Liver (tissue), 9 donors: ENCODE results near the gene SELL. TPM values are rescaled to one million over a fixed set of nuclear protein-coding genes. Genes with fewer than 3 reads are reported as not detected.
A peak's percentile ranks its signal among the peaks of the same experiment; 100 is the strongest.

Experiments used
- DNase-seq: peaks from one replicate; pipeline ENCODE4 v3.0.0-alpha.2; 2017; ENCODE audit warnings: low spot score
- H3K27ac ChIP-seq, 2 donors: one replicate each; pipeline ENCODE4 v1.7.0; 2013; ENCODE audit warnings: inconsistent platforms in 2 of 2, low read length in 2 of 2, control low read depth in 1 of 2, low read depth in 1 of 2, mild to moderate bottlenecking in 1 of 2
- H3K27me3 ChIP-seq, 4 donors: one replicate each; pipeline versions ENCODE4 v1.6.1 to v1.7.0; 2013; ENCODE audit warnings: low read length in 3 of 4, inconsistent platforms in 1 of 4, mild to moderate bottlenecking in 1 of 4, moderate library complexity in 1 of 4; ENCODE audit not compliant: control insufficient read depth in 4 of 4, insufficient read depth in 4 of 4
- H3K36me3 ChIP-seq, 4 donors: one replicate each; pipeline versions ENCODE4 v1.6.1 to v1.7.0; 2013; ENCODE audit warnings: low read length in 3 of 4, mild to moderate bottlenecking in 3 of 4, low read depth in 1 of 4, moderate library complexity in 1 of 4; ENCODE audit not compliant: control insufficient read depth in 4 of 4, insufficient read depth in 3 of 4
- H3K4me1 ChIP-seq, 4 donors: one replicate each; pipeline versions ENCODE4 v1.6.1 to v1.7.0; 2013; ENCODE audit warnings: low read length in 3 of 4, mild to moderate bottlenecking in 3 of 4, moderate library complexity in 1 of 4; ENCODE audit not compliant: control insufficient read depth in 4 of 4, insufficient read depth in 4 of 4
- H3K4me3 ChIP-seq, 3 donors: one replicate each; pipeline versions ENCODE4 v1.6.1 to v1.7.0; 2013; ENCODE audit warnings: low read length in 3 of 3, control low read depth in 1 of 3, low read depth in 1 of 3, mild to moderate bottlenecking in 1 of 3
- H3K9ac ChIP-seq, 2 donors: one replicate each; pipeline ENCODE4 v1.7.0; 2013; ENCODE audit warnings: low read length in 2 of 2, mild to moderate bottlenecking in 2 of 2, moderate library complexity in 2 of 2, control low read depth in 1 of 2, low read depth in 1 of 2
- H3K9me3 ChIP-seq, 4 donors: one replicate each; pipeline versions ENCODE4 v1.6.1 to v1.7.0; 2013; ENCODE audit warnings: low read length in 3 of 4; ENCODE audit not compliant: control insufficient read depth in 4 of 4
- ATF3 ChIP-seq: IDR thresholded peaks from 2 replicates; pipeline ENCODE4 v1.6.1; 2016; ENCODE audit warnings: antibody characterized with exemption
- CTCF ChIP-seq: fragments of 150-350 bp; IDR thresholded peaks from 2 replicates; pipeline ENCODE4 v1.5.1; 2017; ENCODE audit warnings: improper control_type of control experiment, low read depth, low read length; ENCODE audit not compliant: missing input control
- FOXA1 ChIP-seq: IDR thresholded peaks from 2 replicates; pipeline ENCODE4 v1.6.1; 2016; ENCODE audit warnings: antibody characterized with exemption
- FOXA2 ChIP-seq: IDR thresholded peaks from 2 replicates; pipeline ENCODE4 v1.6.1; 2016; ENCODE audit warnings: antibody characterized with exemption
- GABPA ChIP-seq, 2 donors: IDR thresholded peaks in 1 of 2; conservative IDR thresholded peaks in 1 of 2; 2 replicates each; pipeline ENCODE4 v1.6.1; 2016; ENCODE audit warnings: antibody characterized with exemption in 2 of 2, mild to moderate bottlenecking in 1 of 2, moderate library complexity in 1 of 2
- HNF4A ChIP-seq, 2 donors: conservative IDR thresholded peaks; 2 replicates each; pipeline ENCODE4 v1.6.1; 2016; ENCODE audit warnings: antibody characterized with exemption in 2 of 2, mild to moderate bottlenecking in 2 of 2
- HNF4G ChIP-seq: IDR thresholded peaks from 2 replicates; pipeline ENCODE4 v1.6.1; 2016; ENCODE audit warnings: antibody characterized with exemption
- JUND ChIP-seq, 2 donors: IDR thresholded peaks; 2 replicates each; pipeline ENCODE4 v1.6.1; 2016; ENCODE audit warnings: antibody characterized with exemption in 2 of 2
- MAX ChIP-seq: IDR thresholded peaks from 2 replicates; pipeline ENCODE4 v1.6.1; 2016; ENCODE audit warnings: antibody characterized with exemption
- NR2F2 ChIP-seq: IDR thresholded peaks from 2 replicates; pipeline ENCODE4 v1.6.1; 2016; ENCODE audit warnings: antibody characterized with exemption
- RAD21 ChIP-seq, 2 donors: IDR thresholded peaks; 2 replicates each; pipeline ENCODE4 v1.6.1; 2016; ENCODE audit warnings: antibody characterized with exemption in 2 of 2, mild to moderate bottlenecking in 2 of 2
- RXRA ChIP-seq, 2 donors: IDR thresholded peaks; 2 replicates each; pipeline ENCODE4 v1.6.1; 2017 to 2018; ENCODE audit warnings: antibody characterized with exemption in 2 of 2, mild to moderate bottlenecking in 1 of 2
- SP1 ChIP-seq: IDR thresholded peaks from 2 replicates; pipeline ENCODE4 v1.6.1; 2018; ENCODE audit warnings: antibody characterized with exemption, mild to moderate bottlenecking
- TAF1 ChIP-seq: conservative IDR thresholded peaks from 2 replicates; pipeline ENCODE4 v1.6.1; 2016; ENCODE audit warnings: antibody characterized with exemption, mild to moderate bottlenecking
- YY1 ChIP-seq: IDR thresholded peaks from 2 replicates; pipeline ENCODE4 v1.6.1; 2016; ENCODE audit warnings: antibody characterized with exemption, mild to moderate bottlenecking
- ZBTB33 ChIP-seq: IDR thresholded peaks from 2 replicates; pipeline ENCODE4 v1.6.1; 2016; ENCODE audit warnings: antibody characterized with exemption
- WGBS: extraction: QIAGEN DNeasy Blood & Tissue Kit; methylation state at CpG from one replicate; pipeline ENCODE4 v1.1.7; 2013; 5-methylcytosine and 5-hydroxymethylcytosine counted together
- polyA plus RNA-seq, 2 donors: library from polyadenylated mRNA; stranded (reverse) in 1 of 2; unstranded in 1 of 2; fragments of 200-250 nt in 1 of 2; fragments of >200 nt in 1 of 2; fragmentation: Nextera tagmentation in 1 of 2; extraction: Ambion mirVana in 1 of 2; gene quantifications; one replicate each; pipeline versions ENCODE4 v1.2.1 to v1.2.3, GENCODE V29; 2013 to 2015
- total RNA-seq, 2 donors: library from RNA; depleted of rRNA; stranded (reverse); fragments of >200 nt; gene quantifications; one replicate each; pipeline ENCODE4 v1.2.3, GENCODE V29; 2014
- donor health status: healthy.
- donor health status: healthy.
- donor health status: healthy.
- donor health status: healthy.
- donor health status: healthy.

The SELL gene
- total RNA-seq: 1 to 10 TPM; 7.2 to 9.9 TPM
- 1 to 10 TPM; 1.5 to 2.4 TPM for polyA plus RNA-seq

GRCh38 chr1:169711469-169712308 lies at the start of gene SELL:
Gene SELL, minus strand, starts transcription at chr1:169711620. Its CDS starts 122 bp downstream, at chr1:169711498.
- H3K36me3 ChIP-seq: no peaks in the 10 kb centered on the region
- DNase-seq: peak; percentile 47
- peak within 1 kb of the TSS; percentile 8 to 69 for H3K9ac ChIP-seq
- H3K27me3 ChIP-seq: no peaks in the 10 kb centered on the region
- 8% methylated on average over 6 of the region's 6 CpGs for whole genome bisulfite sequencing
- H3K9me3 ChIP-seq: no peaks in the 10 kb centered on the region
- TF ChIP-seq JUND (IDR thresholded peaks at IDR 0.05) (peak in 1 of 2 donors; percentile 19), MAX (peak; percentile 28), CTCF (peak; percentile 78), HNF4G (no peak), ZBTB33 (no peak), RXRA (IDR thresholded peaks at IDR 0.05) (peak in 1 of 2 donors; percentile 37), FOXA2 (no peak), RAD21 (IDR thresholded peaks at IDR 0.05) (peak; percentile 84 to 92), HNF4A (conservative IDR thresholded peaks at IDR 0.05) (peak; percentile 17 to 44)
- peaks cover 0 to 11% (median 8%) of the 10 kb centered on the region in 4 donors for H3K4me1 ChIP-seq
- peak within 1 kb of the TSS in 1 of 2 donors; percentile 50 for H3K27ac ChIP-seq
- peak within 1 kb of the TSS; percentile 25 to 70 (median 47) for H3K4me3 ChIP-seq

GRCh38 chr1:169759038-169759437 lies 47.6 kb upstream of the SELL start:
- no peak overlapping the region for H3K4me3 ChIP-seq
- DNase-seq: no peak
- peak in 1 of 2 donors; percentile 8 for TF ChIP-seq RXRA (IDR thresholded peaks at IDR 0.05)
- no peak for TF ChIP-seq ATF3
- no peaks in the 10 kb centered on the region for H3K36me3 ChIP-seq
- H3K4me1 ChIP-seq: peaks cover 0 to 3% (median under 1%) of the 10 kb centered on the region in 4 donors
- 72% methylated on average over 3 of the region's 3 CpGs for WGBS
- H3K27me3 ChIP-seq: no peaks in the 10 kb centered on the region
- H3K27ac ChIP-seq: no peak overlapping the region
- H3K9me3 ChIP-seq: no peaks in the 10 kb centered on the region
- H3K9ac ChIP-seq: no peak overlapping the region

- WGBS: 84% methylated on average over 4 of the region's 4 CpGs
- Histone ChIP-seq H3K4me3 (no peak overlapping the region), H3K36me3 (no peaks in the 10 kb centered on the region), H3K4me1 (no peaks in the 10 kb centered on the region), H3K9me3 (no peaks in the 10 kb centered on the region), H3K9ac (no peak overlapping the region), H3K27me3 (no peaks in the 10 kb centered on the region), H3K27ac (no peak overlapping the region)
- no peak for TF ChIP-seq FOXA1
- TF ChIP-seq SP1: no peak
- TF ChIP-seq ZBTB33: no peak
- no peak for TF ChIP-seq HNF4G
- TF ChIP-seq RXRA (IDR thresholded peaks at IDR 0.05): no peak
- no peak for TF ChIP-seq TAF1
- TF ChIP-seq NR2F2: no peak
- TF ChIP-seq JUND (IDR thresholded peaks at IDR 0.05): no peak
- TF ChIP-seq GABPA (IDR thresholded peaks at IDR 0.05 in 1 of 2, conservative IDR thresholded peaks at IDR 0.05 in 1 of 2): no peak
- TF ChIP-seq YY1: no peak
- DNase-seq: no peak
Measured at GRCh38 chr1:169753549-169753948, 42.1 kb upstream of the SELL start.
